GM15510 (cell line): ENCODE measurements around the gene ARCN1.

Source experiments
- POLR2A ChIP-seq: IDR thresholded peaks from 3 replicates; pipeline ENCODE4 v1.6.1; 2011; ENCODE audit warnings: borderline replicate concordance; ENCODE audit not compliant: insufficient read length; ENCODE audit errors: extremely low read depth

Gene ARCN1

GRCh38 chr11:118621784-118622375 lies 49.7 kb downstream of the ARCN1 start:
- TF ChIP-seq POLR2A = no peak

DNA sequence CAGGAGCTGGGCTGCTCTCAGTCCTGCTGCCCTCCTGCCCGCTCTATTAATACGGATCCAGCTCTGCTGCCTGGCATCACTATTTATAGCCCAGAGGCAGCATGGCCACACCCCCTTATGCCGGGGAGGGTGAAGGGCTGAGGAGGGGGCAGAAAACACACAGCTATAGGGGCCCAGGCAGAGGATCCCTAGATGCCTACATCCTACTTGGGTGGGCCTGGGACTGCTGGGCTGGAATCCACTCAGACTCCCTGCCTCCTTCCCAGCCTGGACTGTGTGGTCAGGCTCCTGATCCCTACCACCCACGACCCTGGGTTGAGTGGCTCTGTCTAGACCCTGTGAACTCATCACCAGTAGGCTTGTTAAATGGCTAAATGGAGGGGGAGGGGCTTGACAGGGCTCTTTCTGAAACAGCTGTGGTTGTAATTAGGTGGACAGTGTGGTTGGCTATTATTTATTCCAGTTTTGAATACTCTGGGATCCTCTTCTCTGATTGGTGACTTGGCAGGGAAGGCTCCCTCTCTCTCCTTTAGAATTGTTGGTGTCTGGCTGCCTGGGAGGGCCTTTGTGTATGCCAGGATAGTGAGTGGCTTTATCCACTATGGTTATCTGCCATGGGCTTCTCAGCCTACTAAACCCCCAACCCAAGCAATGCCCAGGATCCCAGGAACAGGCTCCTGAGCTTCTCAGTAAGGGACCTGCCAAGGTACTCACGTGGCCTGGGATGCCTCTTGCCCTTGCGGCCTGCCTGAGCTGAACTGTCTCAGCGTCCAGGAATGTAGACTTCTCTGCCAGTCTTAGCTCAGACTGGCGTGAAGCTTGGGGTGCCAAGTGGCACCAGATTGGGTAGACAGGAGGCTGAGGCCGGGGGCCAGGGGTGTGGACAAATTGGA lies 50.4 kb downstream of the ARCN1 start:
- no peak for TF ChIP-seq POLR2A

- TF ChIP-seq POLR2A = no peak
These were observed 51.1 kb downstream of the ARCN1 start for GRCh38 chr11:118623269-118623655.

GRCh38 chr11:118625036-118625690 lies 53.0 kb downstream of the ARCN1 start:
- TF ChIP-seq POLR2A = no peak

DNA sequence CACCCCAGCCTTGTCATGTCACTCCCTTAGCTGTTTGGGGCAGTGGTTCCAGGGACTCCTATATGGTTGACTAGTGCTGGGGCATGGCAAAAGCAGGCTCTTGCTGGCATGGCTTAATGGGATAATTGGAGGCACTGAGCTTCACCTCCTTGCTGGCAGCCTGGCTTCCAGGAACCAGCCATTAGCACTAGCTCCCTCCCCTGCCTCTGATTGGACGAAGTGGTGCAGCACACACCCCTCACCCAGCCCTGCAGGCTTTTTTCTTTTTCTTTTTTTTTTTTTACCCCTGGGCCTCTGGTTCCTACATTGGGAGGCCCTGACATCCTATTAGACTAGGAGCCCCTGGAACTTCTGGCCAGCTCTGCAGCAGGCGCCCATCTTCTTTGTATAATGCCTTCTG lies 53.8 kb downstream of the ARCN1 start:
- TF ChIP-seq POLR2A = no peak

GRCh38 chr11:118627566-118627965 lies 55.4 kb downstream of the ARCN1 start:
- TF ChIP-seq POLR2A = no peak

GRCh38 chr11:118628031-118628430 lies 55.8 kb downstream of the ARCN1 start:
- TF ChIP-seq POLR2A = no peak

- no peak for TF ChIP-seq POLR2A
These were observed 56.2 kb downstream of the ARCN1 start for GRCh38 chr11:118628432-118628831.

- no peak for TF ChIP-seq POLR2A
These were observed 56.8 kb downstream of the ARCN1 start for GRCh38 chr11:118628861-118629549.

DNA sequence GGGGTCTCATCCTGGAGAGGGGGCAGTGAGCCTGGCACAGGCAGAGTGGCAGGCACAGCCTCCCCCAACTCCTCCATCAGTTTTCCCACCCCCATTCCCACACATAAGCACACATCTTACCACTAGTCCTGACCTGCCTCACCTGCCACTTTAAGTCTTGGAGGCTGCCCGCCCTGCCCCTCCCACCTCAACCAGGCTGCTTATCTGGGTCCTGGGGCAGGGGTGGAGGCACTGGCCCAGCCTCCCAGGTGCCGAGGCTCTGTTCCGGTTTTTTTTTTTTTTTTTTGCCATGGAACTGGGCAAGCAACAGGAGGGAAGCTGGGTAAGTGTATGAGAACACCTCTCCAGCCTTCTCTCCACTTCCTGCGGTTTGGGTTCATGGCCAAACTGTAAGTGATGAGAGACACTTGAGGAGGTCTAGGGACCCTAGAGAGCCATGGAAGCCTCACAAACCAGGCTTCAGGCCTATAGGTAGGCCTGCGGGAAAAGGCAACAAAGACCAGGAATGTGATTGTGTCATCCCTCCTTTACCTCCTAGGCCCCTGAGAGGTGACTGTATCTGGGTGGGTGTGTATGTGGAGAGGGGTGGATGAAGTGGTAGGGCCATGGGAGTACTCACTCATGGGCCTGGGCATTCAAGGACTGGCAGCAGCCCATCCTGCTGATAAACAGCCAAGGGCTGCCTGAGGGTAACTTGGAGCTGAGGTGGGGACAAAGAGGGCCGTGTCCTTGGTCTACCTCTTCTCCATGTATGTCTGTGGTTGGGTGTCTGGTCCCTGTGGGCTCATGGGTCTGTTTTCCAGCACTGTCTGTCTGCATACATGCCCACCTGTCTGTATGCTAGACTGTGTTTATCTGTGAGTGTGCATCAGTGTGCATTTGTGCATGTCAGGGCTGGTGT lies 57.8 kb downstream of the ARCN1 start:
- TF ChIP-seq POLR2A = no peak

GRCh38 chr11:118631142-118631909 lies 59.1 kb downstream of the ARCN1 start:
- TF ChIP-seq POLR2A = no peak

GRCh38 chr11:118632577-118633318 lies 60.5 kb downstream of the ARCN1 start:
- no peak for TF ChIP-seq POLR2A

- no peak for TF ChIP-seq POLR2A
These were observed 61.1 kb downstream of the ARCN1 start for GRCh38 chr11:118633319-118633690.
